ENCODE data around the gene EFS. TPM values are rescaled to one million over a fixed set of nuclear protein-coding genes. Genes with fewer than 3 reads are reported as not detected.
"Not testable (repeated sequence)": the region's sequence is repeated elsewhere in the genome, so short reads cannot be mapped to it uniquely, and the experiment has no call there.

Gene EFS
- polyA plus RNA-seq, 3 donors: not detected

GRCh38 chr14:23326491-23327332 lies 38.3 kb downstream of the EFS start:
- Mint-ChIP-seq H3K4me1 (peaks cover 13% of the 10 kb centered on the region), H3K27me3 (ENCODE audit: low read depth in 3 of 3) (peaks cover 0 to 3% (median 0%) of the 10 kb centered on the region in 3 donors), H3K27ac (peak overlapping the region in 2 of 7 donors; percentile 37 to 53), H3K4me3 (no peak overlapping the region), H3K36me3 (peaks cover 33 to 36% of the 10 kb centered on the region in 2 donors), H3K9me3 (no peaks in the 10 kb centered on the region)
- H3K79me2 ChIP-seq (ENCODE audit: insufficient read depth, low read length): peaks cover 24% of the 10 kb centered on the region
- H3K27ac ChIP-seq (ENCODE audit: low read depth in 1 of 2, low read length in 2 of 2): no peak overlapping the region
- no peak for DNase-seq
- H3K9me3 ChIP-seq (replicated peaks in 1 of 2; ENCODE audit: control insufficient read depth in 1 of 2, insufficient read depth in 1 of 2, low read length in 2 of 2): no peaks in the 10 kb centered on the region
- intact Hi-C loops (cut with micrococcal nuclease): loop anchor here in 1 of 2 donors (10.0 kb wide), 2 partner anchors 138 to 238 kb away; partner anchors contain the start of genes AP1G2 and NGDN
- H3K4me2 ChIP-seq (replicated peaks; ENCODE audit: extremely low read depth, low read length, poor library complexity, severe bottlenecking): no peak overlapping the region
- H3K4me3 ChIP-seq (replicated peaks in 1 of 3; ENCODE audit: low read depth in 2 of 3, low read length in 3 of 3): no peak overlapping the region
- no peak overlapping the region for H2AFZ ChIP-seq (ENCODE audit: insufficient read depth, low read depth, low read length, poor library complexity, severe bottlenecking)
- 90% methylated on average over 5 of the region's 13 CpGs for WGBS (ENCODE audit: insufficient coverage)
- peaks cover 12 to 13% of the 10 kb centered on the region in 2 donors for H3K4me1 ChIP-seq (ENCODE audit: control insufficient read depth in 1 of 2, insufficient read depth in 2 of 2, low read length in 2 of 2)
- no peak overlapping the region for H3K9ac ChIP-seq (ENCODE audit: insufficient read depth, low read length, poor library complexity, severe bottlenecking)
- peaks cover 24% of the 10 kb centered on the region for H4K20me1 ChIP-seq (ENCODE audit: insufficient read depth, low read length)
- TF ChIP-seq, protein P1, sequence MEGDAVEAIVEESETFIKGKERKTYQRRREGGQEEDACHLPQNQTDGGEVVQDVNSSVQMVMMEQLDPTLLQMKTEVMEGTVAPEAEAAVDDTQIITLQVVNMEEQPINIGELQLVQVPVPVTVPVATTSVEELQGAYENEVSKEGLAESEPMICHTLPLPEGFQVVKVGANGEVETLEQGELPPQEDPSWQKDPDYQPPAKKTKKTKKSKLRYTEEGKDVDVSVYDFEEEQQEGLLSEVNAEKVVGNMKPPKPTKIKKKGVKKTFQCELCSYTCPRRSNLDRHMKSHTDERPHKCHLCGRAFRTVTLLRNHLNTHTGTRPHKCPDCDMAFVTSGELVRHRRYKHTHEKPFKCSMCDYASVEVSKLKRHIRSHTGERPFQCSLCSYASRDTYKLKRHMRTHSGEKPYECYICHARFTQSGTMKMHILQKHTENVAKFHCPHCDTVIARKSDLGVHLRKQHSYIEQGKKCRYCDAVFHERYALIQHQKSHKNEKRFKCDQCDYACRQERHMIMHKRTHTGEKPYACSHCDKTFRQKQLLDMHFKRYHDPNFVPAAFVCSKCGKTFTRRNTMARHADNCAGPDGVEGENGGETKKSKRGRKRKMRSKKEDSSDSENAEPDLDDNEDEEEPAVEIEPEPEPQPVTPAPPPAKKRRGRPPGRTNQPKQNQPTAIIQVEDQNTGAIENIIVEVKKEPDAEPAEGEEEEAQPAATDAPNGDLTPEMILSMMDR (IDR thresholded peaks at IDR 0.05): no peak
- peaks cover 27 to 37% of the 10 kb centered on the region in 2 donors for H3K36me3 ChIP-seq (replicated peaks in 1 of 2; ENCODE audit: control insufficient read depth in 1 of 2, insufficient read depth in 2 of 2, low read length in 2 of 2)
- no peaks in the 10 kb centered on the region for H3K27me3 ChIP-seq (ENCODE audit: control insufficient read depth in 2 of 2, insufficient read depth in 2 of 2, low read length in 2 of 2)

- no CpG with 5 or more reads among the region's 5 CpGs for WGBS (ENCODE audit: insufficient coverage)
- peak overlapping the region in 3 of 7 donors; percentile 25 to 77 (median 42) for H3K27ac Mint-ChIP-seq
Measured at GRCh38 chr14:23325746-23326145, 39.2 kb downstream of the EFS start.

More at GRCh38 chr14:23325746-23326145, 39.2 kb downstream of the EFS start:
- Histone ChIP-seq H3K79me2 (ENCODE audit: insufficient read depth, low read length) (peaks cover 27% of the 10 kb centered on the region), H4K20me1 (ENCODE audit: insufficient read depth, low read length) (peaks cover 24% of the 10 kb centered on the region), H3K4me1 (ENCODE audit: control insufficient read depth in 1 of 2, insufficient read depth in 2 of 2, low read length in 2 of 2) (peaks cover 12 to 13% of the 10 kb centered on the region in 2 donors), H3K36me3 (replicated peaks in 1 of 2; ENCODE audit: control insufficient read depth in 1 of 2, insufficient read depth in 2 of 2, low read length in 2 of 2) (peaks cover 27 to 37% of the 10 kb centered on the region in 2 donors)
- DNase-seq; H3K9me3 ChIP-seq (replicated peaks in 1 of 2; ENCODE audit: control insufficient read depth in 1 of 2, insufficient read depth in 1 of 2, low read length in 2 of 2); H3K9ac ChIP-seq (ENCODE audit: insufficient read depth, low read length, poor library complexity, severe bottlenecking); H3K27me3 Mint-ChIP-seq (ENCODE audit: low read depth in 3 of 3); H3K4me3 ChIP-seq (replicated peaks in 1 of 3; ENCODE audit: low read depth in 2 of 3, low read length in 3 of 3); H3K27ac ChIP-seq (ENCODE audit: low read depth in 1 of 2, low read length in 2 of 2); H2AFZ ChIP-seq (ENCODE audit: insufficient read depth, low read depth, low read length, poor library complexity, severe bottlenecking); H3K9me3 Mint-ChIP-seq; H3K27me3 ChIP-seq (ENCODE audit: control insufficient read depth in 2 of 2, insufficient read depth in 2 of 2, low read length in 2 of 2); H3K4me2 ChIP-seq (replicated peaks; ENCODE audit: extremely low read depth, low read length, poor library complexity, severe bottlenecking): not testable (repeated sequence)
- Mint-ChIP-seq H3K4me1 (peaks cover 13% of the 10 kb centered on the region), H3K36me3 (peaks cover 33 to 36% of the 10 kb centered on the region in 2 donors), H3K4me3 (peak overlapping the region in 1 of 2 donors; percentile 16)
- intact Hi-C loops (cut with micrococcal nuclease): loop anchor here in 1 of 2 donors (10.0 kb wide), 2 partner anchors 139 to 239 kb away; partner anchors contain the start of genes AP1G2 and NGDN

Measured in CD14-positive monocyte (primary cell).